GM12891 (cell line): ENCODE results near the gene CFAP61.
A peak's percentile ranks its signal among the peaks of the same experiment; 100 is the strongest.
"Not testable (repeated sequence)": the region's sequence is repeated elsewhere in the genome, so short reads cannot be mapped to it uniquely, and the experiment has no call there.

Experiments
- DNase-seq: peaks from one replicate; pipeline ENCODE4 v3.0.0; 2011; ENCODE audit warnings: low spot score; ENCODE audit not compliant: insufficient read length
- FAIRE-seq: peaks from 2 replicates; lab custom pipeline; 2011; peaks lifted over from hg19 to GRCh38; lab: Jason Lieb, UNC
- PAX5 ChIP-seq: IDR thresholded peaks from 2 replicates; pipeline ENCODE4 v1.6.1; 2011; ENCODE audit warnings: low read length, moderate library complexity, mild to moderate bottlenecking; ENCODE audit not compliant: insufficient read depth, severe bottlenecking
- POLR2A ChIP-seq: IDR thresholded peaks from 2 replicates; pipeline ENCODE4 v1.6.1; 2011; ENCODE audit warnings: low read depth, low read length, control low read depth
- POLR2AphosphoS5 ChIP-seq: IDR thresholded peaks from 2 replicates; pipeline ENCODE4 v1.6.1; 2011; ENCODE audit warnings: low read depth, low read length, control low read depth
- POU2F2 ChIP-seq: IDR thresholded peaks from 2 replicates; pipeline ENCODE4 v1.6.1; 2011; ENCODE audit warnings: low read depth, mild to moderate bottlenecking, control low read depth, low read length, moderate library complexity
- SPI1 ChIP-seq: IDR thresholded peaks from 2 replicates; pipeline ENCODE4 v1.6.1; 2011; ENCODE audit warnings: low read depth, low read length, control low read depth
- TAF1 ChIP-seq: IDR thresholded peaks from 2 replicates; pipeline ENCODE4 v1.6.1; 2011; ENCODE audit warnings: low read depth, low read length, control low read depth

CFAP61 gene

GRCh38 chr20:20343932-20344331 is 291.6 kb downstream of the CFAP61 start:
- TF ChIP-seq SPI1 (no peak), POLR2A (no peak), TAF1 (no peak), POLR2AphosphoS5 (no peak), PAX5 (no peak), POU2F2 (no peak)
- DNase-seq (no peak), FAIRE-seq (no peak)

GRCh38 chr20:20344476-20344875 is 292.1 kb downstream of the CFAP61 start:
- DNase-seq = no peak
- no peak for FAIRE-seq

GRCh38 chr20:20353576-20353975 is 301.2 kb downstream of the CFAP61 start:
- no peak for TF ChIP-seq POLR2AphosphoS5
- TF ChIP-seq TAF1 = no peak
- FAIRE-seq (no peak), DNase-seq (no peak)

More at GRCh38 chr20:20344476-20344875, 292.1 kb downstream of the CFAP61 start:
- TF ChIP-seq TAF1 (no peak), POU2F2 (no peak), PAX5 (no peak), POLR2A (no peak), SPI1 (no peak)

- peak; percentile 84 for FAIRE-seq
- DNase-seq = not testable (repeated sequence)
Measured at GRCh38 chr20:20355503-20355902, 303.2 kb downstream of the CFAP61 start.

- FAIRE-seq = no peak
- TF ChIP-seq POU2F2 (no peak), POLR2AphosphoS5 (no peak), POLR2A (no peak), PAX5 (no peak), SPI1 (no peak), TAF1 (no peak)
- DNase-seq = no peak
Measured at GRCh38 chr20:20358801-20359200, 306.5 kb downstream of the CFAP61 start.

GRCh38 chr20:20359628-20360027 is 307.3 kb downstream of the CFAP61 start:
- no peak for TF ChIP-seq POLR2AphosphoS5
- no peak for TF ChIP-seq SPI1
- TF ChIP-seq TAF1 = no peak
- no peak for DNase-seq
- no peak for FAIRE-seq

- no peak for DNase-seq
- TF ChIP-seq SPI1 (no peak), PAX5 (no peak), POU2F2 (no peak), POLR2A (no peak), TAF1 (no peak), POLR2AphosphoS5 (no peak)
- FAIRE-seq = peak; percentile 91
Measured at GRCh38 chr20:20360464-20360863, 308.1 kb downstream of the CFAP61 start.

GRCh38 chr20:20362774-20363433 is 310.6 kb downstream of the CFAP61 start:
- FAIRE-seq (no peak), DNase-seq (no peak)
- no peak for TF ChIP-seq POLR2AphosphoS5
- TF ChIP-seq SPI1 = no peak
- TF ChIP-seq PAX5 = no peak
- no peak for TF ChIP-seq POLR2A
- TF ChIP-seq POU2F2 = no peak
- no peak for TF ChIP-seq TAF1

GRCh38 chr20:20363434-20363798 is 311.1 kb downstream of the CFAP61 start:
- no peak for FAIRE-seq
- no peak for DNase-seq
- TF ChIP-seq POLR2AphosphoS5 (no peak), POLR2A (no peak), PAX5 (no peak), POU2F2 (no peak), TAF1 (no peak), SPI1 (no peak)

GRCh38 chr20:20363799-20364592 is 311.7 kb downstream of the CFAP61 start:
- DNase-seq (no peak), FAIRE-seq (peak; percentile 58)
- TF ChIP-seq PAX5 = no peak
- TF ChIP-seq TAF1 = no peak
- no peak for TF ChIP-seq SPI1
- TF ChIP-seq POLR2A = no peak
- no peak for TF ChIP-seq POU2F2
- no peak for TF ChIP-seq POLR2AphosphoS5
